ENCODE results near the gene CFAP54.
"Not testable (repeated sequence)": the region's sequence is repeated elsewhere in the genome, so short reads cannot be mapped to it uniquely, and the experiment has no call there.

Gene CFAP54

DNA sequence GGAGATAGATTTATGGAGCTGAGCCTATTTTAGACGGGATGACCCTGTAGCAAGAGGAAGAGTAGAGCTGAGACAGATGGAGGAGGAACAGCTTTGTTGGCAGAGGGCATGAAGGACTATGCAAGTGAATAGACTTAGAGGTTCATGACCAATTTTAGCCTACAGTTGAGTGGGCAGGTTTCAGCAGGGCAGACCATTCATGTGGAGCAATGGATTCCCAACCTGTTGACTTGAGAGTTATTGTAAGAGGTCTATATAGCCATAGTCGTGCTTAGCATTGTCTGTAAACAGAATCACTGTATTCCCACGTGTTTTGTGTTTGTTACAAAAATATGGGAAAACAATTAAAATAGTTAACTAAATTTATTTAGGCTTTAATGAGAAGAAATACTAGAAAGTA lies 116.8 kb downstream of the CFAP54 start:
- DNase-seq (ENCODE audit: low read depth in 1 of 2, low spot score in 1 of 2), result no peak

DNA sequence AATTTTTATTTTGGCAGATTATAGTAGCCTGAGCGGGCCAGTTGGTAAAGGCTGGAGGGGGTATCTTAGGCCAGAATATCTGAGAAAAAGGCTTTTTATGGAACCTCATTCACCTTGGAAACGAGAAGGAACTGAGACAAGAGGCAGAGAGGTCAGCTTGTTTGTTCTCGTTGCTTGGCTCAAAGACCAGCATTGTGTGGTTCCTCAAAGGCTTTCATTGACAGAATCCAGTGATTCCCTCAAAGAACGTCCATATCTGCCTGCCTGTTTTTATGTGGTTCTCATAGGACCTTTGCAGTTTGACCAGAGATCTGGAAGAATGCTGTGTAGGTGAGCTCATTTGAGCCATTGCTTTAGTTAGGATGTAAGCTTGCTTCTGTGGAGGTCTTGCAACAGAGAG lies 117.3 kb downstream of the CFAP54 start:
- no peak for DNase-seq (ENCODE audit: low read depth in 1 of 2, low spot score in 1 of 2)

DNA sequence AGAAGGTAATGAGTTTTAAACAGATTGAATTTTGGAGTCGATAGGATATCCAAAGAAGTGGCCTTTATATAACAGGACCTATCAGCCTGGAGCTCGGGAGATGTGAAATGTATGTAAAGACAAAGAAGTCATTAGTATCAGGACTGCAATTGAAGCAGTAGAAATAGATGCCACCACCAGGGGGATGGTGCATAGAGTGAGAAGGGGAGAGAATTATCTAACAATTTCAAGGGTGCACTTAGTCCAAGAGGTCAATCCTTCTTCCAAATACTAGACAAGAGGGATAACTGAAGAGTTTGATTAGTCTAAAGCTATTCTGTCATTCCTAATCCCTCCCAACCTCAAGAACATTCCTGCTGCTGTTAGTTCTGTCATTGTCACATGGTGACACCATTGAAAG lies 127.8 kb downstream of the CFAP54 start:
- no peak for DNase-seq (ENCODE audit: low read depth in 1 of 2, low spot score in 1 of 2)

DNA sequence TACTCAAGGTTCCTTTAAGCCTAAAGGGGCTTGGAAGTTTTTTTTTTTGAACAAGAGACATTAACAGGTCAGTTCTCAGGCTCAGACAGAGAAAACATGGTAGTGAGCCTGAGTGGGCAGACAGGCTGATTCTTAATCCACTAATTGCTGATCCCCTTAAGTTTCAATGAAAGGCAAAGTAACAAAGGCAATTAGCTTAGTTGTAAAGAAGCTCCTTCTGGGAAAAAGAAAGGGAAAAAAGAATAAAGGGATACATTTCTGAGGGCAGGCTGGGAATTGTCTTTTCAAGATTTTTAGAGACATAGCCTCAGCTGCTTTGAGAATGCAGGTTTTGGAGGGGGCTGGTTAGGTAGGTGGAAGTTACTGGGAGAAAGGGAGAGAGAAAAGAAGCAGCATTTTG lies 133.8 kb downstream of the CFAP54 start:
- no peak for DNase-seq (ENCODE audit: low read depth in 1 of 2, low spot score in 1 of 2)

DNA sequence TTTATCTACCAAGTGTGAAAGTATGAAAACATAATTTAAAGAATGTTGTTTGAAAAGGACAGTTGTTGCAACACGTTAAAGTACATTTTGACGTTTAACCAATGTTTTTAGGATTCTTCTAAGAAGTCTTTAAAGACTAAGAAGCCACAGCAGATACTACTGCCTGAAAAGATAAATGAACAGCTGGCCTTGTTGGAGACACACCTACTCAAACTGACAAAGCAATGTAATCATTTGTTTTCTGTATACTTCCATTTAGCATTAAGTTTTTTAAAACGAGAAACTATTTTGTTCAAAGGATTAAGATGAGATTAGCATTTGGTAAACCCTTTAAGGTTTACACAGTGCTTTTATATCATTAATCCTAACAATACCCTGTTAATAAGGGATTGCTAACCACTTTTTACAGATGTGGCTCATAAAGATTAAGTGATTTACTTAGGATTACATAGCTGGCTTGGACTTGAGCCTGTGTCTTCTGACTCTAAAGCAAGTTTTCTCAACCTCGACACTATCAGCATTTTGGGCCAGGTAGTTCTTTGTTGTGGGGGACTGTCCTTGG lies 134.4 kb downstream of the CFAP54 start:
- no peak for DNase-seq (ENCODE audit: low read depth in 1 of 2, low spot score in 1 of 2)

DNA sequence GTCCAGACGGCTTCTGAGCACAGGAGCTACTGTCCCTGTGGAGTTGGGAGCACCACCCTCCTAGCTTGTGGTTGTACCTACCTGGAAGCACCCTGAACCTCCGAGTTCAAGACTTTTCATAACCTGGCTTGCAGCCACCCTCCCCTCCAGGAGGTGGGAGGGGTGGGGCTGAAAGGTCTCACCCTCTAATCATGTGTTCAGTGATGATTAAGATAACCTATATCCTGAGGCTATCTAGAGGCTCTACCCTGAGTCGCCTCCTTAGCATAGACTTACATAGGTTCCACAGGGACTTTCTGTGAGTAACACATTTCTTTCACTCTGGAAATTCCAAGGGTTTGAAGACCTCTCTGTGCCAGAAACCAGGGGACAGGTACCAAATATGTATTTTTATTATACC lies 146.5 kb downstream of the CFAP54 start:
- DNase-seq (ENCODE audit: low read depth in 1 of 2, low spot score in 1 of 2), result no peak

DNA sequence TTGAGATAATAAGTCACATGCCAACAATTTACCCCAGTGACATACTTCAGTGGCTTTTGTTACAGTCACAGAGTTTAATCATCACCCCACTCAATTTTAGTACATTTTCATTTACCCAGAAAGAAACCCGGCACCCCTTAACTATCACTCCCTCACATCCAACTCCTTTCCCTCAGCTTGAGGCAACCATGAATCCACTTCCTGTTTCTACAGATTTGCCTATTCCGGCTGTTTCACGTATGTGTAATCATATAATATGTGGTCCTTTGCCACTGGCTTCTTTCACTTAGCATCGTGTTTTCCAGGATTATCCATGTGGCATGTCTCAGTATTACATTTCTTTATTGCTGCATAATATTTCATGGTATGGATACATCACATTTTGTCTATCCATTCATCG lies 147.5 kb downstream of the CFAP54 start:
- no peak for DNase-seq (ENCODE audit: low read depth in 1 of 2, low spot score in 1 of 2)

DNA sequence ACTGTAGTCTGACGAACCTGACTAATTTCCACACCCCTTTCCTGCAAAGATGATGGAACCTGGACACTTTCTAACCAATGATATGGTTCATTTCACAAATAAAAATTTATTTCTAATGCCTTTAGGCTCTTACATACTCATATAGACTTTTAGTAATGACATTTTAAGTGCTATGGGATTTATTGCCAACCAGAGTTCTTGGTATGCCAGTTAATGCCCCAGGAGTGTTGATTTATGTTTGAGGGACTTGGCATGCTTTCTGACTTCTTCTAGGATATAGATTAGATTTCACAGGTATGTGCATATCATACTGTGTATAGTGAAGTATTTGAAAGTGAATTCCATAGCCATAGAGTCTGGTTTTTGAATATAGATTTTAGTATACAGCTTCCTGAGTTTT lies 159.5 kb downstream of the CFAP54 start:
- no peak for DNase-seq (ENCODE audit: low read depth in 1 of 2, low spot score in 1 of 2)

DNA sequence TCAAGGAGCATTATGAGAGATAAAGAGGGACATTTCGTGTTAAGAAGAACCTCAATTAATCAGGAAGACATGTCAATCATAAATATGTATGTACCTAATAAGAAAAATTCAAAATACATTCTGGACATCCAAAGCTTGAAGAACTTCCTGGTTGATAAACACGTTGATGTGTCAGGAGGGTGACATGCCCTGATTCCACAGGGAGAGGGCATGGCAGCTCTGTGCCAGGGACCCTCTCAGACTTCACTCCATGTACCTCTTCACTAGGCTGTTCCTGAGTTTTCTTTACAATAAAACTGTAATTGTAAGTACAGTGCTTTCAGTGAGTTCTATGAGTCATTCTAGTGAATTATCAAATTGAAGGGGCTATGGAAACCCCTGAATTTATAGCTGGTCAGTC lies 163.5 kb downstream of the CFAP54 start:
- DNase-seq (ENCODE audit: low read depth in 1 of 2, low spot score in 1 of 2), result no peak

DNA sequence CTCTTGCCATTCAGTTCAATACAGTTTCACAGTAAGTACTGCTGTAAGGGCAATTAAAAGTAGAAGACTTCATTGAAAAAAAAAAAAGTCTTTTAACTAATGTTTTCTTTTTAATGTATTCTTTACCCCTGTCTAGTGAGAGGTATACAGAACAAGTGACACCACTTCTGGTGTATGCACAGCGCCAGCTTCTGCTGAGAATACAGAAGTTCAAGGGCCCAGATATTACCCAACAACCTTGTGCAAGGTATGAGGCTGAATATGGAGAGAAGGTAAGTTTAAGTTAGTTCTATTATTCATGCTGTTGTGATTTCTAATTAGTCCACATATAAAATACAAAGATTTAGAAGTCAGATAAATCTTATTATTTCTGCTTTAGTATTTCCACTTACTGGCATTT lies 168.7 kb downstream of the CFAP54 start:
- DNase-seq (ENCODE audit: low read depth in 1 of 2, low spot score in 1 of 2), result no peak

DNA sequence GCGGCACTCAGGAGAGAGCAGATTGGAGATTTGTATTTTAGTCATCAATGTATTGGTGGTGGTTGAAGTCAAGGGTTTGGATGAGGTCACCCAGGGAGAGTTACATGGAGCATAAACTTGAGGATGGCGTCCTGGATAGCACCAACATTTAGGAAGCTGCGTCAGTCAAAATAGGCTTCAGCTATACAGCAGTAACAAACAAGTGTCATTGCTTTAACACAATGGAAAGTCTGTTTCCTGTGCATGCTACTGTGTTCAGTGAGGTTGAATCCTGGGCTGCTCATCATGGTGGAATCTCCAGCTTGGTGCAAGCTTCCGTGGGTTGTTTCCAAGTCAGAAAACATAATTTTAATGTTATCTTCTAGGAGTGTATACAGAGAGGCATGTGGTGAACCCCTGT lies 180.4 kb downstream of the CFAP54 start:
- DNase-seq (ENCODE audit: low read depth in 1 of 2, low spot score in 1 of 2), result no peak

DNA sequence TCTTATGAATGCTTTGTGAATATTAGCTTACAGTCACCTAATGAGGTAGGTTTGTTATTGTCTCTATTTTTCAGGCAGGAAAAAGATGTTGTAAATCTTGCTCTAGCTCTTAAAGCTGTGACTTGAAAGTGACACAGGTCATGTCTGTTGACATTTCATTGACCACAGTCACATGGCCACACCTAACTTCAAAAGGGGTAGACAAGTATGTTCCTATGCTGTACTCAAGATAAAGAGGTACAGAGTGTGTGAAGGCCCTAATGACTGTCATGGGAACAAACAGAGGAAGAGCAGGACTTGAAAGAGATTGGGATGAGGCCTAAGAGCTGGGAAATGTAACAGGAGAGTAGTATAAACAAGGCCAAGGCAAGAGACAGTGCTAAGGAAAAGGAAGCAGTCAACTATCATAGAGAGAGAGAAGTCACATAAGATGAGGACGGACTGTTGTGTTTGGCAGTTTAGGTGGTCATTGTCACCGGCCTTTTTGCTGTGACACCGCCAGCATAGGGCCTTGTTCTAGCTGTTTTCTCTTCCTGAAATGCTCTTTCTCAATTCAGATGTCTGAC lies 181.0 kb downstream of the CFAP54 start:
- no peak for DNase-seq (ENCODE audit: low read depth in 1 of 2, low spot score in 1 of 2)

DNA sequence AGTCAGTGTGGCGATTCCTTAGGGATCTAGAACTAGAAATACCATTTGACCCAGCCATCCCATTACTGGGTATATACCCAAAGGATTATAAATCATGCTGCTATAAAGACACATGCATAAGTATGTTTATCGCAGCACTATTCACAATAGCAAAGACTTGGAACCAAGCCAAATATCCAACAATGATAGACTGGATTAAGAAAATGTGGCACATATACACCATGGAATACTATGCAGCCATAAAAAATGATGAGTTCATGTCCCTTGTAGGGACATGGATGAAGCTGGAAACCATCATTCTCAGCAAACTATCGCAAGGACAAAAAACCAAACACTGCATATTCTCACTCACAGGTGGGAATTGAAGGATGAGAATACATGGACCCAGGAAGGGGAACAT lies 186.1 kb downstream of the CFAP54 start:
- DNase-seq (ENCODE audit: low read depth in 1 of 2, low spot score in 1 of 2), result not testable (repeated sequence)

DNA sequence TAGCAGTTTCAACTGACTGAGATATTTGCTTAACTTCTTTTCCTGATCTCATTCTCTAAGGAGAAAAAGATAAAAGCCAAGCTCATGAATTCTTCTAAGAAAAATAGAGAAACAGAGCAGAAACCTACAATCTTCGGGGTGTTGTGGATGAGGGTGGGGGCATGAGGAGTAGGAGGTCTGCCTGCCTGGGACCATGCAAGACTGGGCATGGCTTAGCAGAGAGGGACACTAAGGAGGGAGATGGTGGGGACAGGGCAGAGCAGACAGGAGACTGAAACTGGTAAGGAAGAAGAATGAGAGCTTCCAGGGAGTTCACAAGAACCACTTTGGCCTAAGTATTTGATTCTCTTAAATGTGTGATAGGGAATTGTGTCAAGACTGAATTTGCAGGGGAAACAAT lies 188.0 kb downstream of the CFAP54 start:
- DNase-seq (ENCODE audit: low read depth in 1 of 2, low spot score in 1 of 2), result no peak

DNA sequence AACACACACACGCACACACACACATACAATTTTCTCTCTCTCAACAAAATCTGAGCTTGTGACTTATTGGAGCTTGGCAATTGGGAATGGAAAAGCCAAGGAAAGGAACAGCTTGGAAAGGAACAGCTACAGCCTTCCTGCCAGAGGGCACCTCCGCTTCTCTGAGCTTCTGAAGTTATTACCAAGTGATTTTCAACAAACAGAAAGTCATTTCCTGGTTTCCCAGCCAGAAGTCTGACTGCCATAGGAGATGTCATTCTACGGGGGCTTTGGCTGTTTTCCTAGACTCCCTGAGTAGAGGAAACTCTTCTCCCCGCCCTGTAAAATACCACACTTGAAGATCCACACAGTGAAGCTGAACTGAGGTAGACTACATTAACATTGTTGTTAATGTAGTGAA lies 198.3 kb downstream of the CFAP54 start:
- DNase-seq (ENCODE audit: low read depth in 1 of 2, low spot score in 1 of 2), result no peak

DNA sequence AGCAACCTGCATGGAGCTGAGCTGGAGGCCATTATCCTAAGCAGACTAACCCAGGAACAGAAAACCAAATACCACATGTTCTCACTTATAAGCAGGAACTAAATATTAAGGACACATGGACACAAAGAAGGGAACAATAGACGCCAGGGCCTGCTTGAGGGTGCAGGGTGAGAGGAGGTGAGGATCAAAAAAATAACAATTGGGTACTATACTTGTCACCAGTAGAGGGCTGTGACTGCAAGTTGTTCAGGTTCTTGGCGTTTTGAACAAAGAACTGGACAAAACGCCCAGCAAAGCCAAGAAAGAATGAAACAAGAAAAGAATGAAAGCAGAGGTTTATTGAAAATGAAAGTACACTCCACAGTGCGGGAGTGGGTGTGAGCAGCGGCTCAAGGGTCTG lies 209.1 kb downstream of the CFAP54 start:
- DNase-seq (ENCODE audit: low read depth in 1 of 2, low spot score in 1 of 2), result no peak

DNA sequence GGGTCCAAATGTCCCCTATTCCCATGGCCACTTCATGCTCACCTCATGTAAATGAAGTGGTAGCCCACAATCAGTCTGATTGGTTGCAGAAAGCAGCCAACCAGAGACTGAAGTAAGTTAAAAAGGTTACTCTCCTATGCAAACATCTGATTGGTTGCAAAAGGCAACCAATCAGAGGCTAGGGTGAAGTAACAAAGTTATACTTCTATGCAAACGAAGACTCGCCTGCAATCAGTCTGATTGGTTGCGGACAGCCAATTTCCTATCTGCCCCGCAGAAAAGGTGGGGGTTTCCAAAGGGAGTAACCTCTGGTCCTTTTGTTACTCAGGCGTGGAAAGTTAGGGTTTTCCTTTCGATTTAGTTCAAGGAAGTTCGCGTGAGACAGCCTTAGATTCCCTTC lies 209.6 kb downstream of the CFAP54 start:
- no peak for DNase-seq (ENCODE audit: low read depth in 1 of 2, low spot score in 1 of 2)

DNA sequence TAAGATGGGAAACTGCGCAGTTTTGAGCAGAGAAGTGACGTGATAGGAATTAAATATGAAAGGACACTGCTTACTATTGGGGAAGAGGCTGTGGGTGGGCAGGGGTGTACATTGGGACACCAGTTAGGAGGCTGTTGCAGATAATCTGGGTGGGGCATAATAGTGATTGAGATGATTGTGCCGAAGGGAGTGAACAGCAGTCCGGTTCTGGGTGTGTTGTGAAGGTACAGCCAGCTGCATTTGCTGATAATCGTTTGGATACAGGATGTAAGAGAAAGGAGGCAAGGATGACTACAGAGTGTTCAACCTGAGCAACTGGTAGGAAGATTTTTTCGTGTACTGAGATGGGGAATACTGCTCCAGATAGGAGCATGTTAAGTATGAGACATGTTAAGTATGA lies 212.5 kb downstream of the CFAP54 start:
- no peak for DNase-seq (ENCODE audit: low read depth in 1 of 2, low spot score in 1 of 2)

DNA sequence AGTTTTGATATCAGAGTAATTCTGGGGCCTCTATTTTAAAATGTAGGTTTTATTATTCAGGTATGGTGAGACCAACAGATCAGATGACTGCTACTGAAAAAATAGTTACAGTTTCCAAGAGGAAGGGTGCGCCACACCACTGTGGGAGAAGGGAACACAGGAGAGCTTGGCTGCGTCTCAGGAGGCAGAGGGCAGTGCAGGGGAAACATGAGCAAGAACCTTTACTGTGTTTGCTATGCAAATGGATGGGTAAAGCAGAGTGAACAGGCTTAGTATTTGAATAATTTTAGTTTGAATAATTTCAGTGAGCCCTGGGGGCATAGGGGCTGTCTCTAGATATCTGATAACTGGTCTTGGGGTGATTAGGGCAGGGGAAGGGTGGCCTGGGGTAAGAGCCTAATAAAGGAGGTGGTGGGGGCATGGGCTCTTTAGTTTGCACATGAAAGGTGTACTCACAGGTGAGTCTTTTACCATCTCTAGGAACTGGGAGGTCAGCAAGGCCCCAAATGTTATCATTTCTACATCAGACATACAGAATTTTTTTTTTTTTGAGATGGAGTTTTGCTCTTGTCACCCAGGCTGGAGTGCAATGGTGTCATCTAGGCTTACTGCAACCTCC lies 220.9 kb downstream of the CFAP54 start:
- DNase-seq (ENCODE audit: low read depth in 1 of 2, low spot score in 1 of 2), result no peak

DNA sequence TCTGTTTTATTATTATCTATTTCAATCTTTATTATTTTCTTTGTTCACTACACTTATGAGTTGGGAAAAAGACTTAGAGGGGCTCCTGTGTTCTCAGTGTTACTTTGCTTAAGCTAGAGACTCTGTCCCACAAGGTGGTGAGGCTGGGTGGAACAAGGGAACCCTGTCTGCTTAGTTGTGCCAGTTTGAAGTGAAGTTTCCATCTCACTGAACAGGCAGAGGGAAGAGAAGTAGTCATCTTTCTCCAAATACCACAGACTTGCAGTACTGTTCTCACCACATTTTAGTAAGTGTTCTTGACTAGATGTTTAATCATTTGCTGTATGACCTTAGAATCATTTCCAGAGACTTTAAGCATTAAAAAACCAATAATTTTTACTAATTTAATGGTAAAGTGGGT lies 222.0 kb downstream of the CFAP54 start:
- no peak for DNase-seq (ENCODE audit: low read depth in 1 of 2, low spot score in 1 of 2)

DNA sequence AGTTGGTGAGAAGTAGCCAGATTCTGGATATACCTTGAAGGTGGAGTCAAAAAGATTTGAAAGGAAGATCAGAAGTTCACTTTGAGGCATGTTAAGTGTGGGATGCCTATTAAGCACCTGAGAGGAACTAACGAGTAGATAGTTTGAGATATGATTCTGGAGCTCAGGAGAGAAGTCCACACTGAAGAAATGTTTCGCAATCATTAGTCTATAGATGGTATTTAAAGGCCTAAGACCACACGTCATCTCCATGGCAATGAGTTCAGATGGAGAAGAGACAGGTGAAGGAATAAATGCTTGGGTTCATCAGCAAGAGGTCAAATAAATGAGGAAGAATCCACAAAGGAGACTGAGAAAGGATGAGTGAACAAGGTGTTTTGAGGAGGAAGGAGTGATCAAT lies 224.8 kb downstream of the CFAP54 start:
- no peak for DNase-seq (ENCODE audit: low read depth in 1 of 2, low spot score in 1 of 2)

DNA sequence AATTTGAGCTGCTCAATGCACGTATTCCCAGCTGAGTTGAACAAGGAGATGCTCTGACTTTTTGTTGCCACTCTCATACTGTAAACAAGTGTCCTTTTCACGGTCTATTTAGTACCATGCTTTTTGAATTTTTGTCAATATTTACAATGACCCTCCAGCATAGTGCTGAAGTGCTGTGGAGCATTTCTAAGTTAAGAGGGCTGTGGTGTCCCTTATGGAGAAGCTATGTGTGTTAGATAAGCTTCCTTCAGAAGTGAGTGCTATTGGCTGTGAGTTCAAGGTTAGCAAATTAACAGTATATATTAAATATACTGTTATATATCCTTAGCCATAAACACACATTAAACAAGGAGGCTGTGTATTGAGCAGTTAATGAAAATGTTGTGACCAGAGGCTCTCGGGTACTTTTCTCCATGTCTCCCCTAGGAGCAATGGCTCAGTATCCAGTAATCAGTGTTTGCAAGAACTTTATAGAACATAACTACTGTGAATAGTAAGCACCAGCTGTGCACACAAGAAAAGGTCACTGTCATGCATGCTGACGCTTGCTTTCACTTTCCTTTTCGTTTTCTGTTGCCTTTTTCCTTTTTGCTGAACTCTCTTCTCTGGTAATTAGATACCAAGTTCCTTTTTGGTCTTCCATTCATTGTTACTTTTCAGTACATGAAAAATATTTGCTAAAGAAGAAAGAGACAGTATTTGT lies 230.4 kb downstream of the CFAP54 start:
- no peak for DNase-seq (ENCODE audit: low read depth in 1 of 2, low spot score in 1 of 2)

DNA sequence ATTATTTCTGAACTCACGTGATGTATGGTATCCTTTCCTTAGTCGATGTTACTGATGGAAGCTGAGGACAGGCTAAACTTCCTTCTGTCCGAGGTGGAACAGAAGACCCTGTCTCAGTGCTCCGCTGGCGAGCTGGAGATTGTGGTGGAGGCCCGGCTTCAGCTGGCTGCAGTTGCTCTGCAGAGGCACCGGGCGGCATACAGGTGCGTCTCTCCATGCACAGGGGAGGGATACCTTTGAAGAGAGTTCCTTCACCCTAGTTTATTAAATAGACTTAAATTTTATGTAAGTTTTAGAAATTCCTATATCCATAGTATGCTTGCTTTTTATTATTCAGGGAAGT lies 231.0 kb downstream of the CFAP54 start:
- DNase-seq (ENCODE audit: low read depth in 1 of 2, low spot score in 1 of 2), result no peak

All from stimulated activated CD4-positive, alpha-beta T cell treated with anti-CD3 and anti-CD28 coated beads, Interleukin-15, amount 100 ng/mL, for 1 hour (primary cell).